ENCODE results near the gene LTBR.

The LTBR gene

DNA sequence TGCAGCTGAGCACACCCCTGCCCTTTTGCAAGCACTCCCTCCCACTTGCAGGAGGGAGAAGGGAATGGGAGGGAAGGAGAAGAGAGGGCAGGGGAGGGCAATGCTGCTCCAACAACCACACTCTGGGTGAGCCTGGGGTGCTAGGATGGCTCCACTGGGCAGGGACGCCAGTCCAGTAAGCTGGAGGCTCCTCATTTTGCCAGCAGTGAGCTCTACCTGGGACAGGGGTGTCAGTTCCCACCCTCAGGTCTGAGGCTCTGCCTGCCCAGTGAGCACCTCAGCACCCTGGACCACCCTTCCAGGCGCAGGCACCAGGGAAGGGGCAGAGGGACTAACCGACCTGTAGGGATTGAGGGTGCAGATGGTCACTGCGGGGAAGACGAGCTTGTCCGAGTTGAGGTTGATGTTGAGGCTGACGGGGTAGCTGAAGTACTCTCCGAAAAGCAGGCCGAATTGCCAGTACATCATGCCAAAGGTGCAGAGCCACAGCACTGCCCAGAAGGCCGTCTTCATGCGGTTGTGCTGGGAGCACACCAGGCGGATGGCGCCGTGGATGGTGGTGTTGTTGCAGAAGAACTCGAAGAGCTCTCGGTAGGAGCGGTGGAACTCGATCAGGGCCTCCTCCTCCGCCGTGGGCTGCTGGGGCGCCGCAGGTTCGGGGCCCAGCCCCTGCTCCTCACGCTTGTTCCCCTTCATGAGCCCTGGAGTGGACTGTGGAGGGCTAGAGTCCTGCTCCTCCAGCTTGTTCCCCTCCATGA is 9.8 kb upstream of the LTBR start:
- TF ChIP-seq CTCF (conservative IDR thresholded peaks at IDR 0.05; ENCODE audit: control insufficient read depth, insufficient read depth, low read depth, low read length): no peak
- no peak for DNase-seq (ENCODE audit: low read depth)
- no peak overlapping the region for H3K4me3 ChIP-seq (ENCODE audit: control insufficient read depth, low read depth, low read length)

DNA sequence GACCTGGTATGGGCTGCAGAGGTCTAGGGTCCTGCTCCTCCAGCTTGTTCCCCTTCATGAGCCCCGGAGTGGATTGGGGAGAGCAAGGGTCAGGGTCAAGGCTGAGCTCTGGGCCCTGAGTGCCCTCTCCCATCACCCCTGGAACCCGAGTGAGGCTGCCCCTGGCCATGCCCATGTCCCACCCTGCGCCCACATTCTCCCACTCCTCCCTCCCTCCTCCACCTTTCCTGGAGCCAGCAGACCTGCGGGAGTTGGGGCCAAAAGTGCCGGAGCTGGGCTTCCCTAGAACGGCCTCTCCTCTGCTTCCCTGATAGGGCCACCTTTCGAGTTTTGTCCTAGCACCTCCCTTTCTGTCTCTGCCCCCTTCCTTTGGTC is 9.2 kb upstream of the LTBR start:
- TF ChIP-seq CTCF (conservative IDR thresholded peaks at IDR 0.05; ENCODE audit: control insufficient read depth, insufficient read depth, low read depth, low read length): no peak
- H3K4me3 ChIP-seq (ENCODE audit: control insufficient read depth, low read depth, low read length): no peak overlapping the region
- DNase-seq (ENCODE audit: low read depth): no peak

- no peak within 1 kb of the TSS for H3K4me3 ChIP-seq (ENCODE audit: control insufficient read depth, low read depth, low read length)
- no peak for DNase-seq (ENCODE audit: low read depth)
- TF ChIP-seq CTCF (conservative IDR thresholded peaks at IDR 0.05; ENCODE audit: control insufficient read depth, insufficient read depth, low read depth, low read length): no peak
These were observed 8.5 kb upstream of the LTBR start, which contains the start of gene SCNN1A for GRCh38 chr12:6375269-6376078. Gene SCNN1A, minus strand, starts transcription at chr12:6375563. Its CDS starts 780 bp downstream, at chr12:6374783.

- no peak overlapping the region for H3K4me3 ChIP-seq (ENCODE audit: control insufficient read depth, low read depth, low read length)
- TF ChIP-seq CTCF (conservative IDR thresholded peaks at IDR 0.05; ENCODE audit: control insufficient read depth, insufficient read depth, low read depth, low read length): peak; percentile 45
- DNase-seq (ENCODE audit: low read depth): peak; percentile 79
These were observed 7.7 kb upstream of the LTBR start for GRCh38 chr12:6376079-6376869.

- no peak for TF ChIP-seq CTCF (conservative IDR thresholded peaks at IDR 0.05; ENCODE audit: control insufficient read depth, insufficient read depth, low read depth, low read length)
- DNase-seq (ENCODE audit: low read depth): no peak
- no peak overlapping the region for H3K4me3 ChIP-seq (ENCODE audit: control insufficient read depth, low read depth, low read length)
These were observed 6.9 kb upstream of the LTBR start for GRCh38 chr12:6376870-6377666.

DNA sequence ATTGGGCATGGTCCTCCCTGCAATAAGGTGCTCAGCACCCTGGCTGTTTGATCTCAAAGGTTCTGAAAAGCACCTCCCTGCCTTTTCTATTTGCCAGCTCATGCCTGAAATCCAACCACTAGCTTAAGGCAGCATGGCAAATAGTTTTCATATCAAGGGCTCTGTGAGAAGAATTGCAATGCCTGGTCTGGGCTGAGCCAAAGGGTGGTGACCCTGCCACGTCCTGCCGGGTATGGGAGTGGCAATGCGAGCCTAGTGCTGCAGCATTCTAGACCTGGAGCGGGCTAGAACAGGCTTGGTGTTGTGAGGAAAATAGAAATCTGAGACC is 6.3 kb upstream of the LTBR start:
- H3K4me3 ChIP-seq (ENCODE audit: control insufficient read depth, low read depth, low read length): no peak overlapping the region
- DNase-seq (ENCODE audit: low read depth): no peak
- TF ChIP-seq CTCF (conservative IDR thresholded peaks at IDR 0.05; ENCODE audit: control insufficient read depth, insufficient read depth, low read depth, low read length): no peak

Measured in fibroblast of mammary gland (primary cell).